Tibial nerve (tissue), 4 donors: Measurements from ENCODE around the gene MEI4. TPM values are rescaled to one million over a fixed set of nuclear protein-coding genes. Genes with fewer than 3 reads are reported as not detected.
"Not testable (repeated sequence)": the region's sequence is repeated elsewhere in the genome, so short reads cannot be mapped to it uniquely, and the experiment has no call there.

Experiments used
- DNase-seq, 2 donors: peaks; one replicate each; pipeline ENCODE4 v3.0.0-alpha.2; 2019; ENCODE audit warnings: low spot score in 2 of 2
- H3K27ac ChIP-seq, 4 donors: fragments of 200-600 bp; sonication (generic) in 3 of 4; one replicate each; pipeline ENCODE4 v1.5.1; 2017 to 2019; ENCODE audit warnings: mild to moderate bottlenecking in 1 of 4
- H3K27me3 ChIP-seq, 2 donors: fragments of 200-600 bp; sonication (generic) in 1 of 2; one replicate each; pipeline versions ENCODE4 v1.5.1 to v1.6.0; 2017 to 2019
- H3K36me3 ChIP-seq, 3 donors: fragments of 200-600 bp; sonication (generic); one replicate each; pipeline ENCODE4 v1.5.1; 2018 to 2019
- H3K4me1 ChIP-seq, 4 donors: fragments of 200-600 bp; sonication (generic) in 3 of 4; one replicate each; pipeline ENCODE4 v1.5.1; 2017 to 2019
- H3K4me3 ChIP-seq, 4 donors: fragments of 200-600 bp; sonication (generic) in 3 of 4; one replicate each; pipeline ENCODE4 v1.5.1; 2017 to 2019; ENCODE audit warnings: mild to moderate bottlenecking in 1 of 4, moderate library complexity in 1 of 4
- H3K9me3 ChIP-seq, 4 donors: fragments of 200-600 bp; sonication (generic) in 3 of 4; one replicate each; pipeline ENCODE4 v1.5.1; 2017 to 2019
- CTCF ChIP-seq, 5 experiments: fragments of 200-600 bp in 3 of 5; fragments of 450-650 bp in 2 of 5; sonication (generic) in 3 of 5; IDR thresholded peaks; one replicate each; pipeline ENCODE4 v1.5.1; 2016 to 2019; ENCODE audit warnings: antibody characterized with exemption in 5 of 5, mild to moderate bottlenecking in 3 of 5, moderate library complexity in 2 of 5
- EP300 ChIP-seq, 2 donors: sonication (generic); formaldehyde crosslinking; IDR thresholded peaks; one replicate each; pipeline ENCODE4 v1.6.1; 2017; ENCODE audit warnings: antibody characterized with exemption in 2 of 2, mild to moderate bottlenecking in 1 of 2
- POLR2A ChIP-seq, 2 donors: fragments of 450-650 bp; IDR thresholded peaks; one replicate each; pipeline ENCODE4 v1.6.1; 2017; ENCODE audit warnings: antibody characterized with exemption in 2 of 2, mild to moderate bottlenecking in 2 of 2, moderate library complexity in 2 of 2
- WGBS, 2 donors: methylation state at CpG; one replicate each; pipeline ENCODE4 v1.1.5; 2018; 5-methylcytosine and 5-hydroxymethylcytosine counted together
- total RNA-seq, 4 donors: library from RNA; depleted of rRNA; stranded (reverse); fragments of >200 nt; gene quantifications; one replicate each; pipeline ENCODE4 v1.1.0, GENCODE V29; 2016

The MEI4 gene
- total RNA-seq, 4 donors from 2014 or later = under 0.01 to 0.21 TPM; not detected in 2

GRCh38 chr6:77633993-77634715, 18.7 kb upstream of the MEI4 start:
- Histone ChIP-seq H3K36me3 (no peaks in the 10 kb centered on the region), H3K27me3 (no peaks in the 10 kb centered on the region), H3K4me3 (no peak overlapping the region), H3K27ac (no peak overlapping the region), H3K9me3 (no peaks in the 10 kb centered on the region), H3K4me1 (no peaks in the 10 kb centered on the region)
- TF ChIP-seq EP300 (IDR thresholded peaks at IDR 0.05) (no peak), POLR2A (IDR thresholded peaks at IDR 0.05) (no peak), CTCF (IDR thresholded peaks at IDR 0.05) (no peak)
- WGBS, 2 donors = 81 to 89% methylated on average over 1 of the region's 1 CpG
- DNase-seq = no peak

GRCh38 chr6:77638129-77638830, 14.6 kb upstream of the MEI4 start:
- H3K27ac ChIP-seq = no peak overlapping the region
- H3K4me1 ChIP-seq = no peaks in the 10 kb centered on the region
- H3K36me3 ChIP-seq = no peaks in the 10 kb centered on the region
- H3K27me3 ChIP-seq = no peaks in the 10 kb centered on the region
- TF ChIP-seq EP300 (IDR thresholded peaks at IDR 0.05) = no peak
- TF ChIP-seq CTCF (IDR thresholded peaks at IDR 0.05) = no peak
- no peak for TF ChIP-seq POLR2A (IDR thresholded peaks at IDR 0.05)
- no peak for DNase-seq
- WGBS, 2 donors = 87 to 88% methylated on average over 16 of the region's 16 CpGs
- H3K4me3 ChIP-seq = no peak overlapping the region
- no peaks in the 10 kb centered on the region for H3K9me3 ChIP-seq

- H3K27ac ChIP-seq = no peak overlapping the region
- no peaks in the 10 kb centered on the region for H3K36me3 ChIP-seq
- TF ChIP-seq POLR2A (IDR thresholded peaks at IDR 0.05) (no peak), CTCF (IDR thresholded peaks at IDR 0.05) (no peak), EP300 (IDR thresholded peaks at IDR 0.05) (no peak)
- no peaks in the 10 kb centered on the region for H3K27me3 ChIP-seq
- no peaks in the 10 kb centered on the region for H3K9me3 ChIP-seq
- H3K4me1 ChIP-seq = no peaks in the 10 kb centered on the region
- 34 to 40% methylated on average over 2 of the region's 2 CpGs for WGBS, 2 donors
- H3K4me3 ChIP-seq = no peak overlapping the region
- no peak for DNase-seq
These were observed 8.6 kb upstream of the MEI4 start for GRCh38 chr6:77644102-77644705.

- Histone ChIP-seq H3K27me3 (no peaks in the 10 kb centered on the region), H3K36me3 (no peaks in the 10 kb centered on the region), H3K4me1 (no peaks in the 10 kb centered on the region), H3K27ac (peak overlapping the region in 2 of 4 donors; percentile 22 to 44), H3K4me3 (peak overlapping the region in 2 of 4 donors; percentile 8 to 36), H3K9me3 (no peaks in the 10 kb centered on the region)
- TF ChIP-seq POLR2A (IDR thresholded peaks at IDR 0.05) (no peak), EP300 (IDR thresholded peaks at IDR 0.05) (no peak), CTCF (IDR thresholded peaks at IDR 0.05) (peak in 1 of 5 experiments; percentile 11)
- DNase-seq = no peak
- 25 to 27% methylated on average over 22 to 35 of the region's 37 CpGs for WGBS, 2 donors
These were observed 2.7 kb upstream of the MEI4 start for GRCh38 chr6:77650098-77650663.

- Histone ChIP-seq H3K4me1 (no peaks in the 10 kb centered on the region), H3K27me3 (no peaks in the 10 kb centered on the region), H3K9me3 (no peaks in the 10 kb centered on the region), H3K36me3 (no peaks in the 10 kb centered on the region), H3K4me3 (no peak overlapping the region), H3K27ac (no peak overlapping the region)
- TF ChIP-seq POLR2A (IDR thresholded peaks at IDR 0.05) = no peak
- TF ChIP-seq EP300 (IDR thresholded peaks at IDR 0.05) = no peak
- no peak for TF ChIP-seq CTCF (IDR thresholded peaks at IDR 0.05)
- DNase-seq = no peak
These were observed 977 bp downstream of the MEI4 start for GRCh38 chr6:77653816-77654215.

- H3K27ac ChIP-seq, H3K4me3 ChIP-seq, H3K36me3 ChIP-seq, H3K27me3 ChIP-seq, H3K4me1 ChIP-seq, H3K9me3 ChIP-seq, DNase-seq: not testable (repeated sequence)
- WGBS, 2 donors = 88 to 100% methylated on average over 1 of the region's 1 CpG
These were observed 2.2 kb downstream of the MEI4 start for GRCh38 chr6:77655035-77655434.
